ENCODE measurements around the gene SLC25A23.

Gene SLC25A23

GRCh38 chr19:6396305-6396704 lies 63.3 kb downstream of the SLC25A23 start:
- no peak for DNase-seq

DNA sequence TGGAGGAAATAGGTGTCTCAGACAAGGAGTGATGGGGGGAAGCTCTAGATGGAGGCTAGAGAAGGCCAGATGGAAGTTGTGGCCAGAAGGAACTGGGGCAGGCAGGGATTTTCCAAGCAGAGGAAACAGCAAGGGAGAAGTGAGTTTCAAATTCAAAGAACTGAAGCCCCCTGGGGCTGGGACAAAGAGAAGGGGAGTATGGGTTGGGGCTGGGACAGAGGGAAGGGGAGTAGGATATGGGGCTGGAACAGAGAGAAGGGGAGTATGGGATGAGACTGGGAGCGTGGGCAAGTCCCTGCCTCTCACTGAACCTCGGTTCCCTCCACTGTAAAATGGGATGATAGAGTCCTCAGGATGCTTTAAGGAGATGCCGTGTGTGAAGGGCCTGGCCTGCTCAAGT lies 64.8 kb downstream of the SLC25A23 start:
- DNase-seq: no peak

GRCh38 chr19:6393983-6394412 lies 65.6 kb downstream of the SLC25A23 start:
- DNase-seq: peak; percentile 55

DNA sequence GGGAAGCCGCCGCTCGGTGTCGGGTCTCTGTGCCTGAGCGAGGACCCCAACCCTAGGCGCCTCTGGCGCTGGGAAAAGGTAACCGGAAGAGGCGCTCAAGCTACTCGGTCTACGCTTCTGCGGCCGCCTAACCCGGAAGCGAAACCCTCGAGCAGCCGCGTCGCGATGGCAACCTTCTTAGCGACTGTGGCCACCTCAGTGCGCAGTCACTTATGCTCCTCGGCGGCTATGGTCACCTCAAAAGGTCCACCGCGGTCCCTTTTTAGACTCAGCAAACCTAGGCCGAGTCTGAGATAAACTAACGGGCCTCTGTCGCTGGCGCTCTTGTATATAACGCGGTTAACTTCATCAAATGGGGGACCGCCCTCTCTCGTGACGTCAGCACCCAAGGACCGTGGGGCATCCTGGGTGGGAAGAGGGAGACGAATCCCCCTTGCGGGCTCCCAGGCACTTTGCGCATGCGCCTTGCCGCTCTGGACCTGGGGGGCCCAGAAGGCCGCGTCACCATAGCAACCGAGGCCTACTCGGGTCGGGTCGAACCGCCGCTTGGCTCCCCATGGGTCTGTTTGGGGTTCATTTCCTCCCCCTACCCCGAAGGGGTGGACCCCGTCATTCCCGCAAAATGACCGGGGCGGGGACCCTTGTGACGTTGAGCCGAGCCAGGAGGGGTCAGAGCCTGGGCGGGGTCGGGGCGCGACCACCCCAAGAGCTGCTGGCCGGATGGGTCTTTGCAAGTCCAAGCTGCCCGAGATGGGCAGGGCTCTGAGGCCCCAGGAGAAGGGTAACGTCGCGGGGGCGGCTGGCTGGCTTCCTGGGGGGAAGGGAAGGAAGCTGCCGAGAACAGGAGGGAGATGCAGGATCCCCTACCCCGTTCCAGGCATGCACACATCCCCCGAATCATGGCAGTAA lies 66.3 kb downstream of the SLC25A23 start, which contains the start of gene GTF2F1:
GTF2F1 (minus strand) TSS at position 91 of the 909 bp plus-strand sequence. CDS start 169 bp downstream, outside the sequence.
- DNase-seq: peak; percentile 98

- no peak for DNase-seq
Observed at GRCh38 chr19:6392221-6393073, 67.1 kb downstream of the SLC25A23 start.

Data from NCI-H510A treated with DMSO at 0.1 percent for 48 hours (cell line).